HepG2 (cell line): Measurements from ENCODE around the gene ENO2. TPM values are rescaled to one million over a fixed set of nuclear protein-coding genes. Genes with fewer than 3 reads are reported as not detected.

Experiments
- ARNT ChIP-seq: fragments of 450-650 bp; IDR thresholded peaks from 2 replicates; pipeline ENCODE4 v1.6.1; 2017
- CCDC6 ChIP-seq: sonication (generic); formaldehyde crosslinking; IDR thresholded peaks from 2 replicates; pipeline ENCODE4 v1.8.1; 2022; ENCODE audit warnings: mild to moderate bottlenecking, missing genetic modification reagents, moderate library complexity
- CTCF ChIP-seq: sonication (generic); formaldehyde crosslinking; IDR thresholded peaks from 2 replicates; pipeline ENCODE4 v1.5.0; 2020; ENCODE audit warnings: mild to moderate bottlenecking, missing genetic modification reagents, moderate library complexity
- GATAD2A ChIP-seq: IDR thresholded peaks from 2 replicates; pipeline ENCODE4 v1.6.1; 2016
- GMEB1 ChIP-seq: sonication (generic); formaldehyde crosslinking; IDR thresholded peaks from 2 replicates; pipeline ENCODE4 v1.5.1; 2020; ENCODE audit warnings: missing genetic modification reagents, mild to moderate bottlenecking, borderline replicate concordance
- HHEX ChIP-seq: IDR thresholded peaks from 2 replicates; pipeline ENCODE4 v1.6.1; 2016; ENCODE audit warnings: control low read depth
- HNRNPH1 ChIP-seq: fragments of 200-400 bp; formaldehyde crosslinking; optimal IDR thresholded peaks from 2 replicates; pipeline ENCODE3; 2017; ENCODE audit warnings: mild to moderate bottlenecking, low read depth, low read length
- ISX ChIP-seq: sonication (generic); formaldehyde crosslinking; conservative IDR thresholded peaks from 2 replicates; pipeline ENCODE4 v1.5.0; 2020; ENCODE audit warnings: missing genetic modification reagents
- KLF6 ChIP-seq: IDR thresholded peaks from 2 replicates; pipeline ENCODE4 v1.8.0; 2016; ENCODE audit warnings: missing biosample characterization, missing genetic modification reagents
- MXD3 ChIP-seq: IDR thresholded peaks from 2 replicates; pipeline ENCODE4 v1.6.1; 2016; ENCODE audit warnings: mild to moderate bottlenecking, missing biosample characterization, missing genetic modification reagents
- PAWR ChIP-seq: sonication (generic); formaldehyde crosslinking; IDR thresholded peaks from 2 replicates; pipeline ENCODE4 v1.4.0; 2020; ENCODE audit warnings: missing genetic modification reagents, mild to moderate bottlenecking, borderline replicate concordance
- RFXAP ChIP-seq: sonication (generic); formaldehyde crosslinking; IDR thresholded peaks from 2 replicates; pipeline ENCODE4 v1.4.0; 2020; ENCODE audit warnings: missing genetic modification reagents, borderline replicate concordance
- SATB2 ChIP-seq: sonication (generic); formaldehyde crosslinking; IDR thresholded peaks from 2 replicates; pipeline ENCODE4 v1.5.0; 2020; ENCODE audit warnings: missing genetic modification reagents
- SKIL ChIP-seq: sonication (generic); formaldehyde crosslinking; IDR thresholded peaks from 2 replicates; pipeline ENCODE4 v1.8.0; 2022; ENCODE audit warnings: missing genetic modification reagents, mild to moderate bottlenecking, moderate library complexity, borderline replicate concordance
- SP2 ChIP-seq: sonication (generic); formaldehyde crosslinking; IDR thresholded peaks from 2 replicates; pipeline ENCODE4 v1.5.1; 2020; ENCODE audit warnings: mild to moderate bottlenecking, missing genetic modification reagents
- TEAD2 ChIP-seq: sonication (generic); formaldehyde crosslinking; IDR thresholded peaks from 2 replicates; pipeline ENCODE4 v1.9.0; 2021; ENCODE audit warnings: missing genetic modification reagents
- TIGD3 ChIP-seq: sonication (generic); formaldehyde crosslinking; IDR thresholded peaks from 2 replicates; pipeline ENCODE4 v1.5.1; 2020; ENCODE audit warnings: mild to moderate bottlenecking, missing genetic modification reagents, borderline replicate concordance
- UBTF ChIP-seq: sonication (generic); formaldehyde crosslinking; IDR thresholded peaks from 2 replicates; pipeline ENCODE4 v1.4.0; 2020; ENCODE audit warnings: mild to moderate bottlenecking, missing genetic modification reagents
- ZNF562 ChIP-seq: sonication (generic); formaldehyde crosslinking; IDR thresholded peaks from 2 replicates; pipeline ENCODE4 v1.8.0; 2022; ENCODE audit warnings: missing genetic modification reagents, borderline replicate concordance
- ZNF674 ChIP-seq: sonication (generic); formaldehyde crosslinking; IDR thresholded peaks from 2 replicates; pipeline ENCODE4 v1.5.0; 2020; ENCODE audit warnings: low read depth, mild to moderate bottlenecking, missing genetic modification reagents
- ZNF841 ChIP-seq: sonication (generic); formaldehyde crosslinking; IDR thresholded peaks from 2 replicates; pipeline ENCODE4 v1.8.1; 2023; ENCODE audit warnings: missing genetic modification reagents, borderline replicate concordance
- polyA plus RNA-seq, 8 experiments: library from polyadenylated mRNA; depleted of rRNA in 3 of 8; stranded (reverse) in 7 of 8; unstranded in 1 of 8; fragments of >200 nt; fragmentation: Illumina TruSeq in 4 of 8; extraction: Trizol in 4 of 8; gene quantifications; 2 replicates each; pipeline versions ENCODE4 v1.2.1 to v1.2.3, GENCODE V29; 2011 to 2016; ENCODE audit warnings: low read depth in 4 of 8, missing spikeins in 1 of 8, mixed read lengths in 1 of 8; ENCODE audit not compliant: insufficient read depth in 1 of 8
- total RNA-seq, 5 experiments: library from RNA; depleted of rRNA; stranded (reverse); fragments of >200 nt; fragmentation: Illumina TruSeq; extraction: Trizol; gene quantifications; 2 replicates each; pipeline ENCODE4 v1.2.3, GENCODE V29; 2016; ENCODE audit warnings: low read depth in 1 of 5

Gene ENO2
- total and polyA plus RNA-seq, 2 of the 13 experiments (the other 11 are each of a cell fraction or from before 2014, with no cell fraction given): 19.3 to 136 TPM

- TF ChIP-seq GMEB1 (CRISPR knock-in tag): no peak
- no peak for TF ChIP-seq SATB2
- no peak for TF ChIP-seq TEAD2
- no peak for TF ChIP-seq ZNF562
- no peak for TF ChIP-seq UBTF (CRISPR knock-in tag)
- TF ChIP-seq ARNT: no peak
- no peak for TF ChIP-seq SP2 (CRISPR knock-in tag)
- TF ChIP-seq GATAD2A (CRISPR knock-in tag): no peak; the same call in 1 of the 2 replicates
- TF ChIP-seq RFXAP (CRISPR knock-in tag): no peak
- TF ChIP-seq PAWR (CRISPR knock-in tag): no peak
- TF ChIP-seq CCDC6 (CRISPR knock-in tag): no peak
- no peak for TF ChIP-seq CTCF
- no peak for TF ChIP-seq KLF6 (CRISPR knock-in tag)
- TF ChIP-seq TIGD3: no peak
- TF ChIP-seq SKIL (CRISPR knock-in tag): no peak
- TF ChIP-seq ISX (CRISPR knock-in tag): no peak
- no peak for TF ChIP-seq MXD3 (CRISPR knock-in tag)
- no peak for TF ChIP-seq ZNF841 (CRISPR knock-in tag)
- TF ChIP-seq ZNF674 (CRISPR knock-in tag): no peak
- TF ChIP-seq HNRNPH1: no peak
- TF ChIP-seq HHEX (CRISPR knock-in tag): no peak
These were observed 48.1 kb downstream of the ENO2 start (continued) for GRCh38 chr12:6962285-6963015.
